ENCODE measurements around the gene DTNBP1. TPM values are rescaled to one million over a fixed set of nuclear protein-coding genes. Genes with fewer than 3 reads are reported as not detected.

The DTNBP1 gene
- 10 to 100 TPM; 18.3 to 19.3 TPM for total RNA-seq

- peak within 1 kb of the TSS; percentile 77 for H3K4me3 Mint-ChIP-seq
- peaks cover 13% of the 10 kb centered on the region for H3K4me1 Mint-ChIP-seq
- no peaks in the 10 kb centered on the region for H3K9me3 Mint-ChIP-seq
- H3K27ac Mint-ChIP-seq: peak within 1 kb of the TSS; percentile 78
- DNase-seq: peak; percentile 91
- ATAC-seq (ENCODE audit: low read depth): peak; percentile 79
- POLR2A ChIA-PET: interaction anchor here (0.6 to 1.4 kb wide), 4 partner anchors 10 to 1097 kb away, joined by 3 to 7 read pairs (median 4); partner anchors contain the start of gene MYLIP
- H3K36me3 Mint-ChIP-seq: peaks cover 7% of the 10 kb centered on the region
- peaks cover 15% of the 10 kb centered on the region for H3K27me3 Mint-ChIP-seq
Measured at GRCh38 chr6:15662326-15663129, at the start of gene DTNBP1. DTNBP1 (minus strand) TSS chr6:15663028; CDS start chr6:15662869, 159 bp downstream.

- Mint-ChIP-seq H3K4me3 (no peak overlapping the region), H3K4me1 (no peaks in the 10 kb centered on the region), H3K9me3 (peaks cover 2% of the 10 kb centered on the region), H3K27me3 (no peaks in the 10 kb centered on the region), H3K27ac (no peak overlapping the region), H3K36me3 (no peaks in the 10 kb centered on the region)
- POLR2A ChIA-PET: no interaction called here
- ATAC-seq (ENCODE audit: low read depth): no peak
- no peak for DNase-seq
Measured at GRCh38 chr6:15709651-15710269, 46.9 kb upstream of the DTNBP1 start.

DNA sequence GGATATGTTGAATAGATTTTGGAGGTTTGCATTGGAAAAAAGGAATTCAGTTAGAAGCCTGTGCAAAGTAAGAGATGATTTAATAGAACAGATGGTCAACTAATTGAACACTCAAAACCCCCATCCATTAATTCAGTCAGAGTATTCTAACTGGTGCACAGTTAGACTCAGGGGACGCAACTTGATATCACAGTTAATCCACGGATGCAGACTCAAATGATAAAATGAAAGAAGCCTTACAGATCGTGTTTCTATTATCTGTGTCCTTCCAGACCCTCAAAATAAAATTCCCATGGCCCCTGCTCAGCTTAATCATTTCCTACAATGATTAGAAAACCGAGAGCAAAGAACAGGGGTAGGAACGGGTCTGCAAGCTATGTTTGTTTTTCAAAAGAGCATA is 45.4 kb upstream of the DTNBP1 start:
- Mint-ChIP-seq H3K27me3 (no peaks in the 10 kb centered on the region), H3K9me3 (peaks cover 1% of the 10 kb centered on the region), H3K36me3 (no peaks in the 10 kb centered on the region), H3K27ac (no peak overlapping the region), H3K4me3 (no peak overlapping the region), H3K4me1 (no peaks in the 10 kb centered on the region)
- POLR2A ChIA-PET: interaction anchor here (0.6 kb wide), 1 partner anchor 576 kb away, joined by 3 read pairs; no protein-coding TSS in a partner anchor
- no peak for ATAC-seq (ENCODE audit: low read depth)
- no peak for DNase-seq

GRCh38 chr6:15705981-15706380 is 43.2 kb upstream of the DTNBP1 start:
- no peak overlapping the region for H3K27ac Mint-ChIP-seq

GRCh38 chr6:15698471-15698870 is 35.6 kb upstream of the DTNBP1 start:
- Mint-ChIP-seq H3K36me3 (no peaks in the 10 kb centered on the region), H3K4me1 (no peaks in the 10 kb centered on the region), H3K9me3 (peaks cover under 1% of the 10 kb centered on the region), H3K4me3 (no peak overlapping the region), H3K27me3 (peaks cover 18% of the 10 kb centered on the region), H3K27ac (no peak overlapping the region)
- DNase-seq (no peak), ATAC-seq (ENCODE audit: low read depth) (no peak)
- POLR2A ChIA-PET: no interaction called here

More at GRCh38 chr6:15705981-15706380, 43.2 kb upstream of the DTNBP1 start:
- H3K9me3 Mint-ChIP-seq: peaks cover 1% of the 10 kb centered on the region
- H3K4me1 Mint-ChIP-seq: no peaks in the 10 kb centered on the region
- POLR2A ChIA-PET: no interaction called here
- H3K36me3 Mint-ChIP-seq: no peaks in the 10 kb centered on the region
- no peak for ATAC-seq (ENCODE audit: low read depth)
- no peak for DNase-seq
- no peaks in the 10 kb centered on the region for H3K27me3 Mint-ChIP-seq
- H3K4me3 Mint-ChIP-seq: no peak overlapping the region

DNA sequence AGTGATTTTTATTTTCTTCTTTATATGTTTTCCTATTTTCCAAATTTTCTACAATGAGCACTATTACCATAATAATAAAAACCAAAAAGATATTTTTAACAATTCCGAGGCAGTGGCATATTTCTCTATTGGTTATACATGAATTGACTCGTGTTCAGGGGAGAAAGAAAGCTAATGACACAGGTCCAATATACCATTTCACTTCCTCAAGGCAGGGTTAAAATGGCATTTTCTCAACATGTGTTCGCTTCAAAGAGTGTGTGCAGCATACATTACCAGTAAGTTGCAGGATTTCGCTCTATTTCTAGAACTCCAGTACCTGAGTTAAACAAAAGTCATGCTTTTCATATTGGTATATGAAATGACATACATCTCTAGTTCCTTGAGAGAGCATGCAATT is 35.1 kb upstream of the DTNBP1 start:
- peaks cover 18% of the 10 kb centered on the region for H3K27me3 Mint-ChIP-seq
- no peak overlapping the region for H3K27ac Mint-ChIP-seq
- no peak for ATAC-seq (ENCODE audit: low read depth)
- no peaks in the 10 kb centered on the region for H3K4me1 Mint-ChIP-seq
- H3K36me3 Mint-ChIP-seq: no peaks in the 10 kb centered on the region
- no peak overlapping the region for H3K4me3 Mint-ChIP-seq
- POLR2A ChIA-PET: no interaction called here
- no peaks in the 10 kb centered on the region for H3K9me3 Mint-ChIP-seq
- DNase-seq: no peak

DNA sequence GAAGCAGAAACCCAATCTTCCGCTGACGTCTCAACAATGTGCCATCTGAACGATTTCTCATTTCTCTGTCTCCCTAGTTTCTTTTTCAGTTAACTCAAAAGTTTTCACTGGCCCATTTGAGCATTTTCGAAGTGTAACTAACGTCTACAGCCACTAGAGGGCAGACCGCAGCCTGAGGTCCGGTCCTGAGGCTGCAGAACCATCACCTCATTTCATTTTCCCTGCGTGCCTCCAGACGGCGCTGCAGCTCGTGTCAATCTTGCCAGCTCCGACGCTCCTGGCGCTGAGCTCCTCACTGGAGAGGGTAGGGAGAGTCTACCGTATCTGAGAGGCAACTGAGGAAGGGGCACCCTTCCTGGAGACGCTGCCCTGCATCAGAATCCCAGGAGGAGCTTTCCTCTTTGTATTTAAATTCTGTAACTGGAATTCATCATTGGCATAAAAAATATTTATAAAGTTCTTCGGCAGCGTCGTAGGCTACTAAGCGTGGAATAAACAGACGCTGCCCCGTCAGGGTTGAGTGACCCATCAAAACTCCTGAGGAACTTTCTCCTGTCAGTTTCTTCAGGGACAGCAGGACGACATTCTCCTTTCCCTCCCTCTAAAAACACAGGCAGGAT is 28.5 kb upstream of the DTNBP1 start:
- H3K27me3 Mint-ChIP-seq: peaks cover 5% of the 10 kb centered on the region
- H3K4me3 Mint-ChIP-seq: peak overlapping the region; percentile 2
- H3K36me3 Mint-ChIP-seq: no peaks in the 10 kb centered on the region
- H3K4me1 Mint-ChIP-seq: peaks cover 8% of the 10 kb centered on the region
- H3K9me3 Mint-ChIP-seq: no peaks in the 10 kb centered on the region
- ATAC-seq (ENCODE audit: low read depth) (peak; percentile 91), DNase-seq (peak; percentile 75)
- H3K27ac Mint-ChIP-seq: peak overlapping the region; percentile 34
- POLR2A ChIA-PET: interaction anchor here (0.7 kb wide), 2 partner anchors 437 to 492 kb away, joined by 3 read pairs; partner anchors contain the start of gene MYLIP

- Mint-ChIP-seq H3K4me1 (peaks cover 8% of the 10 kb centered on the region), H3K4me3 (no peak overlapping the region), H3K27me3 (peaks cover 2% of the 10 kb centered on the region), H3K36me3 (no peaks in the 10 kb centered on the region), H3K27ac (no peak overlapping the region), H3K9me3 (no peaks in the 10 kb centered on the region)
- ATAC-seq (ENCODE audit: low read depth) (no peak), DNase-seq (no peak)
- POLR2A ChIA-PET: no interaction called here
Measured at GRCh38 chr6:15690510-15690909, 27.7 kb upstream of the DTNBP1 start.

- no peaks in the 10 kb centered on the region for H3K36me3 Mint-ChIP-seq
- POLR2A ChIA-PET: no interaction called here
- no peaks in the 10 kb centered on the region for H3K27me3 Mint-ChIP-seq
- no peak overlapping the region for H3K4me3 Mint-ChIP-seq
- DNase-seq: no peak
- no peak for ATAC-seq (ENCODE audit: low read depth)
- H3K4me1 Mint-ChIP-seq: peaks cover 8% of the 10 kb centered on the region
- no peak overlapping the region for H3K27ac Mint-ChIP-seq
- no peaks in the 10 kb centered on the region for H3K9me3 Mint-ChIP-seq
Measured at GRCh38 chr6:15689586-15690482, 27.0 kb upstream of the DTNBP1 start.

GRCh38 chr6:15685619-15686018 is 22.8 kb upstream of the DTNBP1 start:
- peaks cover 3% of the 10 kb centered on the region for H3K9me3 Mint-ChIP-seq
- POLR2A ChIA-PET: no interaction called here
- peaks cover 2% of the 10 kb centered on the region for H3K36me3 Mint-ChIP-seq
- ATAC-seq (ENCODE audit: low read depth) (no peak), DNase-seq (no peak)
- H3K4me3 Mint-ChIP-seq: no peak overlapping the region
- H3K4me1 Mint-ChIP-seq: peaks cover 3% of the 10 kb centered on the region
- no peak overlapping the region for H3K27ac Mint-ChIP-seq
- peaks cover 12% of the 10 kb centered on the region for H3K27me3 Mint-ChIP-seq

DNA sequence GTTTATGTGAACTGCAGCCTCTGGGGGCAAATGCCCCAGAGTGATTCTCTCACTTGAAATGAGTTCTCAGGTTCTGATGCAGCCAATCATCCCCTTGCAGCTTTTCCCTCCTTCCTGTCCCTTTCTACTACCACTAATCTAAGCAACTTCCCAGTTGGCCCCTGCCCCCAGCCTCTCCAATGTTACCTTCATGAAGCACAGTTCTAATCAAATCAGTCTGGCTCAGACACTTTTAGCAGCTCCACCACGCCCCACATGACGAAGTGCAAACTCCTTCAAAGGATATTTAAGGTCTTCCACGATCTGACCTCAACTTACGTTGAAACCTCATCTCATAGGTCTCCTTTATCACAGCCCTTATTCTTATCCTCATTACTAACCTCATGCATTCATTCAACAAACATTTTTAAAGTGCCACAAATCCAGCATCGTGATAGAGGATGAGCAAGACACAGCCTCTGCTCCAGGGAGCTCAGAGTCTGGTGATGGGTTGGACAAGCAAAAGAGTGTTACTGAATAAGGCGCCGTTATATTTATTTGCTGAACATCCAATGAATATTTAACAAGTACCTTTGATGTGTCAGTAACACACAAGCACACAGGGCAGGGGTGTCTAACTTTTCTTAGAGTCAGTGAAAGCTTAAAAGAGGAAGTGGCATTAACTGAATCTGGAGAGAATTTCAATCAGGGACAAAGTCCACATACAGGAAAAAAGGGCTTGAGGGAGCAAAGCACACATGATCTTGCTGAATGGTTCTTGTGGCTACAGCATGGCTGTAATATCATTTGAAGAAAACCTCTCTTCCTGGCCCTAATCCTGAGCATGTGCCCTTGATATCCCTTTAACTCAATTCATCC is 20.4 kb upstream of the DTNBP1 start:
- Mint-ChIP-seq H3K36me3 (peaks cover 2% of the 10 kb centered on the region), H3K9me3 (peaks cover 3% of the 10 kb centered on the region), H3K27me3 (peaks cover 12% of the 10 kb centered on the region), H3K4me1 (no peaks in the 10 kb centered on the region), H3K4me3 (no peak overlapping the region), H3K27ac (no peak overlapping the region)
- POLR2A ChIA-PET: no interaction called here
- no peak for DNase-seq
- ATAC-seq (ENCODE audit: low read depth): no peak

DNA sequence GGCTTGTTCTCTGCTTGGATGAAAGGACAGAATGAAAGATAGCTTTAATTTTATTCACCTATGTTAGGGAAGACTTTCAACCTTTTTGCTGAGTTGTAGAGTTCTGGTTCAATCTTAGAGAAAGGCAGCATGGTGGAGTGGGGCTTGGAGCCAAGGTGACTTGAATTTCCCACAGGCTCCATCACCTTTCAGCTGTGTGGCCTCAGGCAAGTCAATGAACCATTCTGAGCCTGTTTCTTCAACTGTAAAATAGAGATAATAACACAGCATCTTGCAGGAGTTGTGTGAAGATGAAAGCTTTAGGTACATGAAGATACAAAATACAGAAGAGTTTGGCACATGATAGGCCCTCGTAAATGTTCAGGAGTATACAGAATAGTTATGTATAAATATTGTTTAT is 19.1 kb upstream of the DTNBP1 start:
- H3K4me1 Mint-ChIP-seq: no peaks in the 10 kb centered on the region
- H3K36me3 Mint-ChIP-seq: peaks cover 2% of the 10 kb centered on the region
- POLR2A ChIA-PET: no interaction called here
- peaks cover 18% of the 10 kb centered on the region for H3K27me3 Mint-ChIP-seq
- peaks cover 3% of the 10 kb centered on the region for H3K9me3 Mint-ChIP-seq
- DNase-seq (no peak), ATAC-seq (ENCODE audit: low read depth) (no peak)
- H3K27ac Mint-ChIP-seq: no peak overlapping the region
- no peak overlapping the region for H3K4me3 Mint-ChIP-seq
